Measurements from ENCODE around the gene TAS2R14.

GRCh38 chr12:10910380-10910779, 28.7 kb downstream of the TAS2R14 start:
- TF ChIP-seq CTCF (IDR thresholded peaks at IDR 0.05): no peak
- TF ChIP-seq POLR2A (IDR thresholded peaks at IDR 0.05): no peak
